BLaER1 treated with 17β-estradiol and CSF1 and Interleukin-3, amounts not matched to agents 10 nM and 100 nM (cell line): ENCODE measurements around the gene KLHL36.

Experiments used
- H3K27ac ChIP-seq, 11 experiments: shearing (Covaris generic); formaldehyde crosslinking; 2 replicates each; pipeline ENCODE4 v1.8.1; 2022
- H3K27me3 ChIP-seq, 11 experiments: shearing (Covaris generic); formaldehyde crosslinking; 2 replicates each; pipeline ENCODE4 v1.8.1; 2022
- H3K36me3 ChIP-seq, 11 experiments: shearing (Covaris generic); formaldehyde crosslinking; 2 replicates each; pipeline ENCODE4 v1.8.1; 2022
- H3K4me1 ChIP-seq, 10 experiments: shearing (Covaris generic); formaldehyde crosslinking; 2 replicates each; pipeline ENCODE4 v1.8.1; 2022
- H3K4me2 ChIP-seq, 11 experiments: shearing (Covaris generic); formaldehyde crosslinking; 2 replicates each; pipeline ENCODE4 v1.8.1; 2022
- H3K4me3 ChIP-seq, 10 experiments: shearing (Covaris generic); formaldehyde crosslinking; 2 replicates each; pipeline ENCODE4 v1.8.1; 2022
- H3K9ac ChIP-seq, 11 experiments: shearing (Covaris generic); formaldehyde crosslinking; 2 replicates each; pipeline ENCODE4 v1.8.1; 2022
- H3K9me3 ChIP-seq, 11 experiments: shearing (Covaris generic); formaldehyde crosslinking; replicated peaks in 1 of 11; 2 replicates each; pipeline ENCODE4 v1.8.1; 2022
- H4K20me1 ChIP-seq, 11 experiments: shearing (Covaris generic); formaldehyde crosslinking; 2 replicates each; pipeline ENCODE4 v1.8.1; 2022
- Cebpa-rat ChIP-seq, 11 experiments: shearing (Covaris generic); IDR thresholded peaks; 2 replicates each; pipeline ENCODE4 v1.8.1; 2022

Gene KLHL36

DNA sequence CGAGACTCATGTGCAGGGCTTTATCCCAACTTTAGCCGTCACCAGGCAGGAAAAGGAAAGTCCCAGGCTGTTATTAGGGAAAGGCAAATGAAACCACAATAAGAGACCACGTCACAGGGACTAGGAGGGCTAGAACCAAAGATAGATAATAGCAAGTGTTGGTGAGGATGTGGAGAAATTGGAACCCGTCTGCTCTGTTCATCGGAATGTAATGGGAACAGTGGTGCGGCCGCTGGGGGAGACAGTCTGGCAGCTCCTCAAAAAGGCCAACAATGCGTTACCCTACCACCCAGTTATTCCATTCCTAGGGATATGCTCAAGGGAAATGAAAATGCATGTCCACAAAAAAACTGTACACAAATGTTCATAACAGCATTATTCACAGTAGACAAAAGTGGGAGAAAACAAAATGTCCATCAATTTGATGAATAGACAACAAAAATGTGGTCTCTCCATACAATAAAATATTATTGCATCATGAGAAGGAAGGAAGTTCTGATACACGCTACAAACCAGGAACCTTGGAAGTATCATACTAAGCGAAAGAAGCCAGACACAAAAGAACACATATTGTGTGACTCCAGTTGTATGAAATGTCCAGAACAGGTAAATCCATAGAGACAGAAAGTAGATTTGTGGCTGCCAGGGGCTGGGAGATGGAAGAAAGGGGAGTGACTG lies 32.0 kb downstream of the KLHL36 start:
- Histone ChIP-seq H3K36me3 (no peaks in the 10 kb centered on the region), H3K27me3 (no peaks in the 10 kb centered on the region)
- no peak for TF ChIP-seq Cebpa-rat (IDR thresholded peaks at IDR 0.05)

GRCh38 chr16:84680843-84681629 lies 32.7 kb downstream of the KLHL36 start:
- H3K9ac ChIP-seq, result no peak overlapping the region
- H3K9me3 ChIP-seq, result no peaks in the 10 kb centered on the region
- no peak overlapping the region for H3K4me3 ChIP-seq
- no peaks in the 10 kb centered on the region for H3K27me3 ChIP-seq
- no peak overlapping the region for H3K27ac ChIP-seq
- H3K4me2 ChIP-seq, result peak overlapping the region in 7 of 11 experiments; percentile 5 to 58 (median 29); a peak in 11 of 22 replicates
- peaks cover 0 to 28% (median 13%) of the 10 kb centered on the region in 10 experiments; a peak in 12 of 20 replicates for H3K4me1 ChIP-seq
- TF ChIP-seq Cebpa-rat (IDR thresholded peaks at IDR 0.05), result no peak
- H4K20me1 ChIP-seq, result no peaks in the 10 kb centered on the region
- no peaks in the 10 kb centered on the region for H3K36me3 ChIP-seq

More for the DNA sequence above, 32.0 kb downstream of the KLHL36 start:
- Histone ChIP-seq H4K20me1 (no peaks in the 10 kb centered on the region), H3K4me2 (peak overlapping the region in 7 of 11 experiments; percentile 5 to 58 (median 29); a peak in 12 of 22 replicates), H3K4me3 (no peak overlapping the region), H3K9ac (no peak overlapping the region), H3K9me3 (no peaks in the 10 kb centered on the region), H3K27ac (no peak overlapping the region), H3K4me1 (peaks cover 0 to 23% (median 11%) of the 10 kb centered on the region in 10 experiments; a peak in 12 of 20 replicates)

- H3K36me3 ChIP-seq, result peaks cover 0 to 2% (median 0%) of the 10 kb centered on the region in 11 experiments; a peak in 1 of 22 replicates
- no peak for TF ChIP-seq Cebpa-rat (IDR thresholded peaks at IDR 0.05)
- peaks cover 9 to 18% (median 10%) of the 10 kb centered on the region in 11 experiments; a peak in 21 of 22 replicates for H3K9me3 ChIP-seq
- H3K4me1 ChIP-seq, result peaks cover 22 to 58% (median 41%) of the 10 kb centered on the region in 10 experiments
- no peaks in the 10 kb centered on the region for H3K27me3 ChIP-seq
- H3K9ac ChIP-seq, result no peak overlapping the region
- H3K4me2 ChIP-seq, result no peak overlapping the region
- H3K27ac ChIP-seq, result no peak overlapping the region
- H4K20me1 ChIP-seq, result no peaks in the 10 kb centered on the region
- H3K4me3 ChIP-seq, result no peak overlapping the region
Measured at GRCh38 chr16:84683691-84684591, 35.6 kb downstream of the KLHL36 start.

GRCh38 chr16:84684592-84684965 lies 36.3 kb downstream of the KLHL36 start:
- no peak overlapping the region for H3K4me2 ChIP-seq
- H3K36me3 ChIP-seq, result peaks cover 0 to 4% (median 0%) of the 10 kb centered on the region in 11 experiments; a peak in 2 of 22 replicates
- peaks cover 9 to 24% (median 17%) of the 10 kb centered on the region in 11 experiments; a peak in 21 of 22 replicates for H3K9me3 ChIP-seq
- H3K27ac ChIP-seq, result no peak overlapping the region
- TF ChIP-seq Cebpa-rat (IDR thresholded peaks at IDR 0.05), result no peak
- no peaks in the 10 kb centered on the region for H3K27me3 ChIP-seq
- no peaks in the 10 kb centered on the region for H4K20me1 ChIP-seq
- no peak overlapping the region for H3K4me3 ChIP-seq
- H3K4me1 ChIP-seq, result peaks cover 22 to 62% (median 43%) of the 10 kb centered on the region in 10 experiments
- no peak overlapping the region for H3K9ac ChIP-seq

- Histone ChIP-seq H3K9me3 (peaks cover 9 to 31% (median 22%) of the 10 kb centered on the region in 11 experiments; a peak in 21 of 22 replicates), H3K36me3 (peaks cover 0 to 8% (median 0%) of the 10 kb centered on the region in 11 experiments; a peak in 2 of 22 replicates), H3K4me1 (peaks cover 22 to 62% (median 43%) of the 10 kb centered on the region in 10 experiments), H4K20me1 (no peaks in the 10 kb centered on the region), H3K4me2 (peak overlapping the region in 5 of 11 experiments; percentile 2 to 46 (median 8); a peak in 5 of 22 replicates), H3K27me3 (no peaks in the 10 kb centered on the region), H3K4me3 (no peak overlapping the region), H3K9ac (no peak overlapping the region), H3K27ac (peak overlapping the region in 1 of 11 experiments; percentile 32; a peak in 1 of 22 replicates)
- TF ChIP-seq Cebpa-rat (IDR thresholded peaks at IDR 0.05), result no peak
Measured at GRCh38 chr16:84685210-84685609, 36.9 kb downstream of the KLHL36 start.

- no peaks in the 10 kb centered on the region for H3K27me3 ChIP-seq
- no peak for TF ChIP-seq Cebpa-rat (IDR thresholded peaks at IDR 0.05)
- H4K20me1 ChIP-seq, result no peaks in the 10 kb centered on the region
- H3K27ac ChIP-seq, result peak overlapping the region; percentile 7 to 85 (median 77); a peak in 21 of 22 replicates
- peaks cover 30 to 70% (median 53%) of the 10 kb centered on the region in 10 experiments for H3K4me1 ChIP-seq
- peak overlapping the region; percentile 35 to 78 (median 62) for H3K4me2 ChIP-seq
- H3K9me3 ChIP-seq, result peaks cover 9 to 46% (median 26%) of the 10 kb centered on the region in 11 experiments; a peak in 21 of 22 replicates
- peak overlapping the region in 9 of 11 experiments; percentile 18 to 61 (median 52); a peak in 14 of 22 replicates for H3K9ac ChIP-seq
- peaks cover 0 to 8% (median 0%) of the 10 kb centered on the region in 11 experiments; a peak in 2 of 22 replicates for H3K36me3 ChIP-seq
- peak overlapping the region in 1 of 10 experiments; percentile 22; a peak in 1 of 20 replicates for H3K4me3 ChIP-seq
Measured at GRCh38 chr16:84686707-84687298, 38.5 kb downstream of the KLHL36 start.

- Histone ChIP-seq H3K27ac (peak overlapping the region; percentile 7 to 85 (median 77); a peak in 21 of 22 replicates), H3K4me2 (peak overlapping the region; percentile 35 to 78 (median 62)), H3K9me3 (peaks cover 9 to 50% (median 33%) of the 10 kb centered on the region in 11 experiments; a peak in 21 of 22 replicates), H3K27me3 (no peaks in the 10 kb centered on the region), H4K20me1 (no peaks in the 10 kb centered on the region), H3K9ac (peak overlapping the region in 9 of 11 experiments; percentile 22 to 67 (median 58); a peak in 16 of 22 replicates), H3K4me3 (no peak overlapping the region), H3K36me3 (peaks cover 0 to 8% (median 0%) of the 10 kb centered on the region in 11 experiments; a peak in 2 of 22 replicates), H3K4me1 (peaks cover 39 to 79% (median 62%) of the 10 kb centered on the region in 10 experiments)
- peak in 9 of 11 experiments; percentile 55 to 86 (median 74); a peak in 16 of 22 replicates for TF ChIP-seq Cebpa-rat (IDR thresholded peaks at IDR 0.05)
Measured at GRCh38 chr16:84687715-84688114, 39.4 kb downstream of the KLHL36 start.
